GM12878 (cell line): ENCODE data around the gene DPAGT1. TPM values are rescaled to one million over a fixed set of nuclear protein-coding genes. Genes with fewer than 3 reads are reported as not detected.

Source experiments
- CHD4 ChIP-seq: fragments of 200-600 bp; sonication (generic); IDR thresholded peaks from 2 replicates; pipeline ENCODE4 v1.6.1; 2016; ENCODE audit warnings: mild to moderate bottlenecking
- EED ChIP-seq: sonication (generic); IDR thresholded peaks from 2 replicates; pipeline ENCODE4 v1.6.1; 2016; ENCODE audit warnings: antibody characterized with exemption, low read depth
- HCFC1 ChIP-seq: fragments of 150-350 bp; IDR thresholded peaks from 2 replicates; pipeline ENCODE4 v1.6.1; 2014; ENCODE audit warnings: low read length
- KDM1A ChIP-seq: fragments of 200-600 bp; sonication (generic); IDR thresholded peaks from 2 replicates; pipeline ENCODE4 v1.6.1; 2016; ENCODE audit warnings: borderline replicate concordance
- MTA2 ChIP-seq: fragments of 450-650 bp; IDR thresholded peaks from 2 replicates; pipeline ENCODE4 v1.6.1; 2016; ENCODE audit warnings: low read depth, mild to moderate bottlenecking, moderate library complexity
- MYB ChIP-seq: fragments of 150-350 bp; IDR thresholded peaks from 2 replicates; pipeline ENCODE4 v1.6.1; 2014; ENCODE audit warnings: mild to moderate bottlenecking, low read depth, low read length, borderline replicate concordance
- MYC ChIP-seq: IDR thresholded peaks from 2 replicates; pipeline ENCODE4 v1.6.1; 2011; ENCODE audit warnings: mild to moderate bottlenecking, low read length, moderate library complexity, inconsistent platforms; ENCODE audit not compliant: insufficient read depth, insufficient replicate concordance, insufficient read length, severe bottlenecking
- NFYA ChIP-seq: IDR thresholded peaks from 2 replicates; pipeline ENCODE4 v1.6.1; 2011; ENCODE audit warnings: low read depth, mild to moderate bottlenecking, low read length, improper control_type of control experiment, borderline replicate concordance
- RELA ChIP-seq: fragments of 450-650 bp; IDR thresholded peaks from 2 replicates; pipeline ENCODE4 v1.8.0; 2014; ENCODE audit warnings: borderline replicate concordance; ENCODE audit not compliant: partially characterized antibody
- SPI1 ChIP-seq: IDR thresholded peaks from 2 replicates; pipeline ENCODE4 v1.6.1; 2011; ENCODE audit warnings: low read depth, mild to moderate bottlenecking, low read length, moderate library complexity, borderline replicate concordance; ENCODE audit not compliant: insufficient read depth
- TAF1 ChIP-seq: IDR thresholded peaks from 2 replicates; pipeline ENCODE4 v1.6.1; 2011; ENCODE audit warnings: mild to moderate bottlenecking, low read depth, low read length, borderline replicate concordance
- ZNF622 ChIP-seq: fragments of 450-650 bp; IDR thresholded peaks from 2 replicates; pipeline ENCODE4 v1.6.1; 2017; ENCODE audit warnings: mild to moderate bottlenecking, inconsistent platforms
- polyA plus RNA-seq, 11 experiments: library from polyadenylated mRNA; depleted of rRNA in 4 of 11; unstranded in 6 of 11; stranded (reverse) in 5 of 11; fragments of >200 nt; fragmentation: Nextera tagmentation in 4 of 11; fragmentation: Illumina TruSeq in 1 of 11; extraction: Ambion mirVana in 4 of 11; extraction: Trizol in 1 of 11; gene quantifications; 1 replicate in 1 of 11; 2 replicates in 10 of 11; pipeline versions ENCODE4 v1.2.1 to v1.2.3, GENCODE V29; 2011 to 2016; ENCODE audit warnings: inconsistent platforms in 2 of 11, missing spikeins in 2 of 11, low read depth in 1 of 11
- total RNA-seq, 4 experiments: library from RNA; depleted of rRNA in 3 of 4; stranded (reverse); fragments of >200 nt in 3 of 4; fragmentation: Illumina TruSeq in 1 of 4; extraction: Trizol in 1 of 4; gene quantifications; 2 replicates each; pipeline versions ENCODE4 v1.2.1 to v1.2.3, GENCODE V29; 2013 to 2021
- TF ChIP-seq, protein P1 (sequence below): fragments of 450-650 bp; conservative IDR thresholded peaks from 2 replicates; pipeline ENCODE4 v1.6.1; 2017; ENCODE audit warnings: mild to moderate bottlenecking, moderate library complexity
- TF ChIP-seq, protein P2 (sequence below): fragments of 450-650 bp; IDR thresholded peaks from 2 replicates; pipeline ENCODE4 v1.6.1; 2017; ENCODE audit warnings: mild to moderate bottlenecking, moderate library complexity
- TF ChIP-seq, protein P3 (sequence below): IDR thresholded peaks from 2 replicates; pipeline ENCODE4 v1.6.1; 2011; ENCODE audit warnings: mild to moderate bottlenecking, low read depth, low read length, moderate library complexity; ENCODE audit not compliant: insufficient replicate concordance
- TF ChIP-seq, protein P4 (sequence below): IDR thresholded peaks from 2 replicates; pipeline ENCODE4 v1.6.1; 2012; ENCODE audit warnings: low read depth, low read length, improper control_type of control experiment
- TF ChIP-seq, protein P5 (sequence below): fragments of 450-650 bp; IDR thresholded peaks from 2 replicates; pipeline ENCODE4 v1.6.1; 2017; ENCODE audit warnings: antibody characterized with exemption, mild to moderate bottlenecking, moderate library complexity

The DPAGT1 gene
- total and polyA plus RNA-seq, 10 of the 15 experiments (the other 5 are each of a cell fraction or from before 2014, with no cell fraction given), result 20.5 to 95.6 (median 54.3) TPM

DNA sequence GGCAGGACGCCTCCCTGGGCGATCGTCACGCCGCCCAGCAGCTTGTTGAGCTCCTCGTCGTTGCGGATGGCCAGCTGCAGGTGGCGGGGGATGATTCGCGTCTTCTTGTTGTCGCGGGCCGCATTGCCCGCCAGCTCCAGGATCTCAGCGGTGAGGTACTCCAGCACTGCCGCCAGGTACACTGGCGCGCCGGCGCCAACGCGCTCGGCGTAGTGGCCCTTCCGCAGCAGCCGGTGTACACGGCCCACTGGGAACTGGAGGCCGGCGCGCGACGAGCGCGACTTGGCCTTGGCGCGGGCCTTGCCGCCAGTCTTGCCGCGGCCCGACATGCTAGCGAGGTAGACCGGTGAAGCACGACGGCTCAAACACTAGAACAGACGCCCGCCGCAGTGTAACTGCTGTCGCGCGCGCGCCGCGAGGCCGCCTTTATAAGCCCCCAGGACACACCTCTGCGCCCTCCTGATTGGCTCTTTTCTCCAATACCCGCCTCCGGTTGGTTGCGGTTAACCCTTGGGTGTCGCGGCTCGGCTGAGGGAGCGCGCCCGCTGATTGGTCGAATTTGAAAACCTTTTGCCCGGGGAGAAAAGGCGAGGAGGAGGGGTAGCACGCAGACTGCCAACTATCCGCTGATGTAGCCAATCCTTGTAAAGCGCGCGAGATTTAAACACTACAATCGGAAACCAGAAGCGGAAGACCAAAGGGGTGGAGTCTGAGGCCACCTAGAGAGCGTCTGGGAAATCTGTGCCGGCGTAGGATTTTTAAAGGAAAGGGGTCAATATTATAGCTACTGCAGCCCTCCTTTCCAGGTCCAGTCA lies 6.4 kb downstream of the DPAGT1 start (continued):
- TF ChIP-seq MYB, result 0 out of 2 replicates have a peak, but pooled peaks have one; percentile 21
- no peak for TF ChIP-seq CHD4
- TF ChIP-seq MYC, result peak; percentile 82
- TF ChIP-seq NFYA, result peak; percentile 68; the same call in 1 of the 2 replicates
- TF ChIP-seq SPI1, result peak; percentile 33; the same call in 1 of the 2 replicates
- no peak for TF ChIP-seq EED
- TF ChIP-seq ZNF622, result no peak
- TF ChIP-seq TAF1, result peak; percentile 99
- TF ChIP-seq, protein P1, sequence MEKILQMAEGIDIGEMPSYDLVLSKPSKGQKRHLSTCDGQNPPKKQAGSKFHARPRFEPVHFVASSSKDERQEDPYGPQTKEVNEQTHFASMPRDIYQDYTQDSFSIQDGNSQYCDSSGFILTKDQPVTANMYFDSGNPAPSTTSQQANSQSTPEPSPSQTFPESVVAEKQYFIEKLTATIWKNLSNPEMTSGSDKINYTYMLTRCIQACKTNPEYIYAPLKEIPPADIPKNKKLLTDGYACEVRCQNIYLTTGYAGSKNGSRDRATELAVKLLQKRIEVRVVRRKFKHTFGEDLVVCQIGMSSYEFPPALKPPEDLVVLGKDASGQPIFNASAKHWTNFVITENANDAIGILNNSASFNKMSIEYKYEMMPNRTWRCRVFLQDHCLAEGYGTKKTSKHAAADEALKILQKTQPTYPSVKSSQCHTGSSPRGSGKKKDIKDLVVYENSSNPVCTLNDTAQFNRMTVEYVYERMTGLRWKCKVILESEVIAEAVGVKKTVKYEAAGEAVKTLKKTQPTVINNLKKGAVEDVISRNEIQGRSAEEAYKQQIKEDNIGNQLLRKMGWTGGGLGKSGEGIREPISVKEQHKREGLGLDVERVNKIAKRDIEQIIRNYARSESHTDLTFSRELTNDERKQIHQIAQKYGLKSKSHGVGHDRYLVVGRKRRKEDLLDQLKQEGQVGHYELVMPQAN, result peak; percentile 94
- TF ChIP-seq KDM1A, result no peak
- TF ChIP-seq, protein P2, sequence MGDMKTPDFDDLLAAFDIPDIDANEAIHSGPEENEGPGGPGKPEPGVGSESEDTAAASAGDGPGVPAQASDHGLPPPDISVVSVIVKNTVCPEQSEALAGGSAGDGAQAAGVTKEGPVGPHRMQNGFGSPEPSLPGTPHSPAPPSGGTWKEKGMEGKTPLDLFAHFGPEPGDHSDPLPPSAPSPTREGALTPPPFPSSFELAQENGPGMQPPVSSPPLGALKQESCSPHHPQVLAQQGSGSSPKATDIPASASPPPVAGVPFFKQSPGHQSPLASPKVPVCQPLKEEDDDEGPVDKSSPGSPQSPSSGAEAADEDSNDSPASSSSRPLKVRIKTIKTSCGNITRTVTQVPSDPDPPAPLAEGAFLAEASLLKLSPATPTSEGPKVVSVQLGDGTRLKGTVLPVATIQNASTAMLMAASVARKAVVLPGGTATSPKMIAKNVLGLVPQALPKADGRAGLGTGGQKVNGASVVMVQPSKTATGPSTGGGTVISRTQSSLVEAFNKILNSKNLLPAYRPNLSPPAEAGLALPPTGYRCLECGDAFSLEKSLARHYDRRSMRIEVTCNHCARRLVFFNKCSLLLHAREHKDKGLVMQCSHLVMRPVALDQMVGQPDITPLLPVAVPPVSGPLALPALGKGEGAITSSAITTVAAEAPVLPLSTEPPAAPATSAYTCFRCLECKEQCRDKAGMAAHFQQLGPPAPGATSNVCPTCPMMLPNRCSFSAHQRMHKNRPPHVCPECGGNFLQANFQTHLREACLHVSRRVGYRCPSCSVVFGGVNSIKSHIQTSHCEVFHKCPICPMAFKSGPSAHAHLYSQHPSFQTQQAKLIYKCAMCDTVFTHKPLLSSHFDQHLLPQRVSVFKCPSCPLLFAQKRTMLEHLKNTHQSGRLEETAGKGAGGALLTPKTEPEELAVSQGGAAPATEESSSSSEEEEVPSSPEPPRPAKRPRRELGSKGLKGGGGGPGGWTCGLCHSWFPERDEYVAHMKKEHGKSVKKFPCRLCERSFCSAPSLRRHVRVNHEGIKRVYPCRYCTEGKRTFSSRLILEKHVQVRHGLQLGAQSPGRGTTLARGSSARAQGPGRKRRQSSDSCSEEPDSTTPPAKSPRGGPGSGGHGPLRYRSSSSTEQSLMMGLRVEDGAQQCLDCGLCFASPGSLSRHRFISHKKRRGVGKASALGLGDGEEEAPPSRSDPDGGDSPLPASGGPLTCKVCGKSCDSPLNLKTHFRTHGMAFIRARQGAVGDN, result peak; percentile 87
- TF ChIP-seq, protein P3, sequence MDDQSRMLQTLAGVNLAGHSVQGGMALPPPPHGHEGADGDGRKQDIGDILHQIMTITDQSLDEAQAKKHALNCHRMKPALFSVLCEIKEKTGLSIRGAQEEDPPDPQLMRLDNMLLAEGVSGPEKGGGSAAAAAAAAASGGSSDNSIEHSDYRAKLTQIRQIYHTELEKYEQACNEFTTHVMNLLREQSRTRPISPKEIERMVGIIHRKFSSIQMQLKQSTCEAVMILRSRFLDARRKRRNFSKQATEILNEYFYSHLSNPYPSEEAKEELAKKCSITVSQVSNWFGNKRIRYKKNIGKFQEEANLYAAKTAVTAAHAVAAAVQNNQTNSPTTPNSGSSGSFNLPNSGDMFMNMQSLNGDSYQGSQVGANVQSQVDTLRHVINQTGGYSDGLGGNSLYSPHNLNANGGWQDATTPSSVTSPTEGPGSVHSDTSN, result peak; percentile 30
- peak; percentile 62 for TF ChIP-seq RELA
- TF ChIP-seq, protein P4, sequence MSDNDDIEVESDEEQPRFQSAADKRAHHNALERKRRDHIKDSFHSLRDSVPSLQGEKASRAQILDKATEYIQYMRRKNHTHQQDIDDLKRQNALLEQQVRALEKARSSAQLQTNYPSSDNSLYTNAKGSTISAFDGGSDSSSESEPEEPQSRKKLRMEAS, result 0 out of 2 replicates have a peak, but pooled peaks have one; percentile 26
- TF ChIP-seq MTA2, result no peak
- TF ChIP-seq HCFC1, result peak; percentile 17; the same call in 1 of the 2 replicates
- TF ChIP-seq, protein P5, sequence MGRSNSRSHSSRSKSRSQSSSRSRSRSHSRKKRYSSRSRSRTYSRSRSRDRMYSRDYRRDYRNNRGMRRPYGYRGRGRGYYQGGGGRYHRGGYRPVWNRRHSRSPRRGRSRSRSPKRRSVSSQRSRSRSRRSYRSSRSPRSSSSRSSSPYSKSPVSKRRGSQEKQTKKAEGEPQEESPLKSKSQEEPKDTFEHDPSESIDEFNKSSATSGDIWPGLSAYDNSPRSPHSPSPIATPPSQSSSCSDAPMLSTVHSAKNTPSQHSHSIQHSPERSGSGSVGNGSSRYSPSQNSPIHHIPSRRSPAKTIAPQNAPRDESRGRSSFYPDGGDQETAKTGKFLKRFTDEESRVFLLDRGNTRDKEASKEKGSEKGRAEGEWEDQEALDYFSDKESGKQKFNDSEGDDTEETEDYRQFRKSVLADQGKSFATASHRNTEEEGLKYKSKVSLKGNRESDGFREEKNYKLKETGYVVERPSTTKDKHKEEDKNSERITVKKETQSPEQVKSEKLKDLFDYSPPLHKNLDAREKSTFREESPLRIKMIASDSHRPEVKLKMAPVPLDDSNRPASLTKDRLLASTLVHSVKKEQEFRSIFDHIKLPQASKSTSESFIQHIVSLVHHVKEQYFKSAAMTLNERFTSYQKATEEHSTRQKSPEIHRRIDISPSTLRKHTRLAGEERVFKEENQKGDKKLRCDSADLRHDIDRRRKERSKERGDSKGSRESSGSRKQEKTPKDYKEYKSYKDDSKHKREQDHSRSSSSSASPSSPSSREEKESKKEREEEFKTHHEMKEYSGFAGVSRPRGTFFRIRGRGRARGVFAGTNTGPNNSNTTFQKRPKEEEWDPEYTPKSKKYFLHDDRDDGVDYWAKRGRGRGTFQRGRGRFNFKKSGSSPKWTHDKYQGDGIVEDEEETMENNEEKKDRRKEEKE, result no peak
